Neuronal stem cell (in vitro differentiated cells): ENCODE measurements around the gene AOAH.
A peak's percentile ranks its signal among the peaks of the same experiment; 100 is the strongest.

ENCODE experiments used
- DNase-seq: peaks from one replicate; pipeline ENCODE4 v3.0.0-alpha.2; 2013; ENCODE audit warnings: low spot score
- H2AFZ ChIP-seq: one replicate; pipeline ENCODE4 v1.6.1; 2013; ENCODE audit warnings: mild to moderate bottlenecking, low read length, inconsistent platforms
- H2AK5ac ChIP-seq: 2 replicates; pipeline ENCODE4 v1.6.1; 2013; ENCODE audit warnings: low read depth, mild to moderate bottlenecking, inconsistent platforms, low read length, moderate library complexity, mixed read lengths
- H2BK120ac ChIP-seq: 2 replicates; pipeline ENCODE4 v1.6.1; 2013; ENCODE audit warnings: low read depth, mild to moderate bottlenecking, inconsistent platforms, low read length, moderate library complexity, mixed read lengths
- H2BK12ac ChIP-seq: one replicate; pipeline ENCODE4 v1.6.1; 2013; ENCODE audit warnings: low read length, inconsistent platforms
- H2BK15ac ChIP-seq: 2 replicates; pipeline ENCODE4 v1.6.1; 2013; ENCODE audit warnings: mild to moderate bottlenecking, low read length, inconsistent platforms, mixed read lengths
- H2BK5ac ChIP-seq: one replicate; pipeline ENCODE4 v1.6.1; 2013; ENCODE audit warnings: inconsistent platforms, mild to moderate bottlenecking, low read length, moderate library complexity
- H3K14ac ChIP-seq: one replicate; pipeline ENCODE4 v1.6.1; 2013; ENCODE audit warnings: low read length, inconsistent platforms
- H3K18ac ChIP-seq: 2 replicates; pipeline ENCODE4 v1.6.1; 2013; ENCODE audit warnings: low read length, inconsistent platforms
- H3K23ac ChIP-seq: 2 replicates; pipeline ENCODE4 v1.6.1; 2013; ENCODE audit warnings: low read depth, mild to moderate bottlenecking, mixed read lengths, low read length, inconsistent platforms; ENCODE audit not compliant: poor library complexity
- H3K27ac ChIP-seq: replicated peaks from 3 replicates; pipeline ENCODE4 v1.5.1; 2013; ENCODE audit warnings: low read length, inconsistent platforms
- H3K27me3 ChIP-seq, 3 experiments: 2 replicates each; pipeline ENCODE4 v1.6.1; 2013; ENCODE audit warnings: low read length in 3 of 3, mild to moderate bottlenecking in 2 of 3, inconsistent platforms in 1 of 3, low read depth in 1 of 3, mixed read lengths in 1 of 3, moderate library complexity in 1 of 3; ENCODE audit not compliant: control insufficient read depth in 3 of 3, insufficient read depth in 3 of 3
- H3K36me3 ChIP-seq, 2 donors: replicated peaks in 1 of 2; 2 replicates each; pipeline ENCODE4 v1.6.1; 2013; ENCODE audit warnings: low read length in 2 of 2; ENCODE audit not compliant: control insufficient read depth in 2 of 2, insufficient read depth in 2 of 2
- H3K4ac ChIP-seq: 2 replicates; pipeline ENCODE4 v1.6.1; 2013; ENCODE audit warnings: inconsistent platforms, mild to moderate bottlenecking, low read length, moderate library complexity
- H3K4me1 ChIP-seq, 2 donors: 1 replicate in 1 of 2; 2 replicates in 1 of 2; pipeline ENCODE4 v1.6.1; 2013; ENCODE audit warnings: low read length in 2 of 2, low read depth in 1 of 2; ENCODE audit not compliant: control insufficient read depth in 2 of 2, insufficient read depth in 1 of 2
- H3K4me2 ChIP-seq: one replicate; pipeline ENCODE4 v1.6.1; 2013; ENCODE audit warnings: mild to moderate bottlenecking, low read length, inconsistent platforms; ENCODE audit not compliant: insufficient read depth, poor library complexity, severe bottlenecking
- H3K4me3 ChIP-seq, 2 donors: 2 replicates each; pipeline ENCODE4 v1.5.1; 2013; ENCODE audit warnings: low read length in 2 of 2, mild to moderate bottlenecking in 2 of 2, inconsistent platforms in 1 of 2, moderate library complexity in 1 of 2
- H3K79me1 ChIP-seq: one replicate; pipeline ENCODE4 v1.6.1; 2013; ENCODE audit warnings: low read depth, mild to moderate bottlenecking, inconsistent platforms, low read length, moderate library complexity
- H3K9ac ChIP-seq: one replicate; pipeline ENCODE4 v1.6.1; 2013; ENCODE audit warnings: mild to moderate bottlenecking, low read depth, low read length, inconsistent platforms; ENCODE audit not compliant: poor library complexity
- H3K9me3 ChIP-seq, 2 donors: replicated peaks in 1 of 2; 2 replicates each; pipeline versions ENCODE3 to v1.6.1; 2013; ENCODE audit warnings: low read length in 2 of 2, mild to moderate bottlenecking in 2 of 2, inconsistent platforms in 1 of 2, low read depth in 1 of 2, mixed read lengths in 1 of 2, moderate library complexity in 1 of 2; ENCODE audit not compliant: control insufficient read depth in 2 of 2, insufficient read depth in 1 of 2
- H4K8ac ChIP-seq: one replicate; pipeline ENCODE4 v1.6.1; 2013; ENCODE audit warnings: low read depth, mild to moderate bottlenecking, inconsistent platforms, low read length, moderate library complexity
- H4K91ac ChIP-seq: one replicate; pipeline ENCODE4 v1.6.1; 2013; ENCODE audit warnings: low read length, low read depth, mild to moderate bottlenecking, inconsistent platforms; ENCODE audit not compliant: poor library complexity
- WGBS, 2 donors: extraction: QIAGEN DNeasy Blood & Tissue Kit; methylation state at CpG; one replicate each; pipeline ENCODE4 v1.1.7; 2013; ENCODE audit warnings: missing lambda C conversion rate in 2 of 2, mixed read lengths in 1 of 2; ENCODE audit not compliant: insufficient read length in 2 of 2, insufficient replicate concordance in 1 of 2; ENCODE audit errors: extremely low coverage in 2 of 2; 5-methylcytosine and 5-hydroxymethylcytosine counted together

Gene AOAH

GRCh38 chr7:36629351-36629750 lies 94.9 kb downstream of the AOAH start:
- Histone ChIP-seq H3K4me2 (no peak overlapping the region), H2AK5ac (no peak overlapping the region), H3K18ac (no peak overlapping the region), H2BK5ac (no peak overlapping the region), H3K9ac (no peak overlapping the region), H2BK12ac (no peak overlapping the region), H3K14ac (no peak overlapping the region), H4K91ac (no peak overlapping the region), H3K4me3 (no peak overlapping the region), H3K9me3 (no peaks in the 10 kb centered on the region), H3K4ac (no peak overlapping the region), H2BK15ac (no peak overlapping the region), H3K27ac (no peak overlapping the region), H3K23ac (no peak overlapping the region), H2AFZ (no peak overlapping the region), H3K27me3 (no peaks in the 10 kb centered on the region), H4K8ac (no peak overlapping the region), H3K79me1 (no peaks in the 10 kb centered on the region), H3K36me3 (no peaks in the 10 kb centered on the region), H2BK120ac (no peak overlapping the region), H3K4me1 (peaks cover 11 to 21% of the 10 kb centered on the region in 2 donors)
- DNase-seq: no peak
- WGBS, 2 donors: no CpG with 5 or more reads among the region's 1 CpG

- no peak overlapping the region for H2BK5ac ChIP-seq
- no peak for DNase-seq
- H3K79me1 ChIP-seq: no peaks in the 10 kb centered on the region
- H3K23ac ChIP-seq: no peak overlapping the region
- H3K27ac ChIP-seq: no peak overlapping the region
- H3K18ac ChIP-seq: no peak overlapping the region
- no peaks in the 10 kb centered on the region for H3K9me3 ChIP-seq
- H3K9ac ChIP-seq: no peak overlapping the region
- no peak overlapping the region for H2AFZ ChIP-seq
- H4K8ac ChIP-seq: no peak overlapping the region
- peaks cover under 1 to 21% of the 10 kb centered on the region in 2 donors for H3K4me1 ChIP-seq
- H2BK15ac ChIP-seq: no peak overlapping the region
- H3K4ac ChIP-seq: no peak overlapping the region
- H2AK5ac ChIP-seq: no peak overlapping the region
- no CpG with 5 or more reads among the region's 6 CpGs for WGBS, 2 donors
- H3K4me3 ChIP-seq: no peak overlapping the region
- H2BK120ac ChIP-seq: no peak overlapping the region
- H3K27me3 ChIP-seq: no peaks in the 10 kb centered on the region
- H3K4me2 ChIP-seq: no peak overlapping the region
- no peak overlapping the region for H4K91ac ChIP-seq
- no peak overlapping the region for H2BK12ac ChIP-seq
- no peak overlapping the region for H3K14ac ChIP-seq
- no peaks in the 10 kb centered on the region for H3K36me3 ChIP-seq
Observed at GRCh38 chr7:36627836-36628235, 96.5 kb downstream of the AOAH start.

DNA sequence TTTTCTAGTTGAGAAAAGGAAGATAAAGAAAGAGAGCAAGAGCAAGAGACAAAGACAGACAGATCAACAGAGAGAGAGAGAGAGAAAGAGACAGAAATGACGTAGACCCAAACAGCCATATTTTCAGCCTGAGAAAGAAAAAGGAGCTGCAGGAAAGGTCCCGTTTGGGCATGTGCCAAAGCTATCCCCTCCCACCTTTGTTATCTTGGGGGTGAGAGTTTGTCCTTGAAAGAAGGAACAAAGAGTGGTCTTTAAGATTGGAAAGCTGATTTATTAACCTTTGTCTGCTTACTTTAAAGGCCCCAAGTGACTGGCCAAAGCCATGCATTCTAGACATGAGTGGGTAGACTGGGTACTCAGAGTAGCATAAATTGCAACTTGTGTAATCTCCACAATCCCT lies 98.2 kb downstream of the AOAH start:
- H2BK15ac ChIP-seq: no peak overlapping the region
- no peak overlapping the region for H2BK120ac ChIP-seq
- WGBS, 2 donors: no CpG with 5 or more reads among the region's 2 CpGs
- H3K4ac ChIP-seq: no peak overlapping the region
- H3K14ac ChIP-seq: no peak overlapping the region
- H3K27ac ChIP-seq: no peak overlapping the region
- peaks cover 0 to 15% of the 10 kb centered on the region in 2 donors for H3K4me1 ChIP-seq
- no peak overlapping the region for H2BK5ac ChIP-seq
- no peak overlapping the region for H2BK12ac ChIP-seq
- no peaks in the 10 kb centered on the region for H3K9me3 ChIP-seq
- H3K4me3 ChIP-seq: no peak overlapping the region
- no peak overlapping the region for H3K18ac ChIP-seq
- H3K9ac ChIP-seq: no peak overlapping the region
- DNase-seq: no peak
- no peaks in the 10 kb centered on the region for H3K79me1 ChIP-seq
- H3K4me2 ChIP-seq: no peak overlapping the region
- no peaks in the 10 kb centered on the region for H3K27me3 ChIP-seq
- no peak overlapping the region for H2AK5ac ChIP-seq
- H4K91ac ChIP-seq: no peak overlapping the region
- H2AFZ ChIP-seq: peak overlapping the region; percentile 69
- H4K8ac ChIP-seq: no peak overlapping the region
- H3K36me3 ChIP-seq: no peaks in the 10 kb centered on the region
- no peak overlapping the region for H3K23ac ChIP-seq

DNA sequence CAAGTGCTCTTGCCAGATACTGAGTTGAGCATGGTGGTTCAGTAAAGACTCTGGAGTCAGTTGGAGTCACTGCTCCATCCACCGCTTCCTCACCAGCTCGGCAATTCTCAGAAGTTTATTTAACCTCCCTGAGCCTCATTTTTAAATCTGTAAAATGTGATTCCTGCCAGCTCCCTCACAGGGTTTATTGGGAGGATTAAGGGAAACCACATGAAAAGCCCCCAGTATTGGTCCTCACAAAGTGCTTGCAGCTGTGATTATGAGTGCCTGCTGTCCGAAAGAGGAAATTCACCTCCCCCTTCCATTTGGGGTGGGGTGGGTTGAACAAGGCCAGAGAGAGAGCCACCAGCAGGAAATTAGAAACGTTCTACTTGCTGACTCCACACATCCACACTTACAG lies 99.0 kb downstream of the AOAH start:
- H3K4me1 ChIP-seq: peaks cover 0 to 18% of the 10 kb centered on the region in 2 donors
- no peak for DNase-seq
- H3K36me3 ChIP-seq: no peaks in the 10 kb centered on the region
- no peaks in the 10 kb centered on the region for H3K27me3 ChIP-seq
- H3K9ac ChIP-seq: no peak overlapping the region
- H3K23ac ChIP-seq: no peak overlapping the region
- H4K91ac ChIP-seq: no peak overlapping the region
- no peak overlapping the region for H2BK12ac ChIP-seq
- no peak overlapping the region for H2AK5ac ChIP-seq
- no peak overlapping the region for H3K4me2 ChIP-seq
- no peak overlapping the region for H3K14ac ChIP-seq
- H3K4ac ChIP-seq: no peak overlapping the region
- WGBS, 2 donors: no CpG with 5 or more reads among the region's 4 CpGs
- H2AFZ ChIP-seq: no peak overlapping the region
- no peak overlapping the region for H2BK15ac ChIP-seq
- H2BK120ac ChIP-seq: no peak overlapping the region
- H4K8ac ChIP-seq: no peak overlapping the region
- H3K79me1 ChIP-seq: no peaks in the 10 kb centered on the region
- H2BK5ac ChIP-seq: no peak overlapping the region
- no peaks in the 10 kb centered on the region for H3K9me3 ChIP-seq
- no peak overlapping the region for H3K18ac ChIP-seq
- H3K4me3 ChIP-seq: no peak overlapping the region
- no peak overlapping the region for H3K27ac ChIP-seq
